ENCODE results near the gene CFAP61. TPM values are rescaled to one million over a fixed set of nuclear protein-coding genes. Genes with fewer than 3 reads are reported as not detected.

The CFAP61 gene
- total RNA-seq, 1 donor from 2014 or later, result not detected

- Histone ChIP-seq H3K27ac (ENCODE audit: low read depth, low read length) (no peak overlapping the region), H3K27me3 (ENCODE audit: insufficient read depth, low read length) (no peaks in the 10 kb centered on the region), H3K9me3 (ENCODE audit: insufficient read depth, low read depth, low read length) (no peaks in the 10 kb centered on the region), H3K9ac (ENCODE audit: low read length) (no peak overlapping the region), H3K79me2 (ENCODE audit: insufficient read depth, low read length) (peaks cover 30% of the 10 kb centered on the region), H3K36me3 (ENCODE audit: insufficient read depth, low read length) (peaks cover 59% of the 10 kb centered on the region), H3K4me1 (ENCODE audit: insufficient read depth, low read length) (no peaks in the 10 kb centered on the region), H3K4me2 (ENCODE audit: low read length) (no peak overlapping the region), H4K20me1 (ENCODE audit: insufficient read depth, low read length) (peaks cover 15% of the 10 kb centered on the region), H2AFZ (ENCODE audit: low read depth, low read length) (no peak overlapping the region), H3K4me3 (ENCODE audit: insufficient read depth, low read depth, low read length) (no peak overlapping the region)
- H3K27ac Mint-ChIP-seq (ENCODE audit: unreplicated experiment), result no peak overlapping the region
- no peaks in the 10 kb centered on the region for H3K27me3 Mint-ChIP-seq (ENCODE audit: low read depth, unreplicated experiment)
- no peak for TF ChIP-seq CTCF (IDR thresholded peaks at IDR 0.05; ENCODE audit: insufficient read depth, low read depth, low read length)
- TF ChIP-seq EZH2 (IDR thresholded peaks at IDR 0.05; ENCODE audit: insufficient read depth, low read length), result no peak
- H3K4me1 Mint-ChIP-seq (ENCODE audit: low read depth, unreplicated experiment), result peaks cover 6% of the 10 kb centered on the region
- DNase-seq (ENCODE audit: low read depth) (no peak), FAIRE-seq (no peak)
- no peaks in the 10 kb centered on the region for H3K9me3 Mint-ChIP-seq (ENCODE audit: unreplicated experiment)
- peaks cover 6% of the 10 kb centered on the region for H3K36me3 Mint-ChIP-seq (ENCODE audit: low read depth, unreplicated experiment)
- H3K4me3 Mint-ChIP-seq (ENCODE audit: unreplicated experiment), result no peak overlapping the region
Observed at GRCh38 chr20:20031790-20032189, 20.5 kb upstream of the CFAP61 start.

GRCh38 chr20:20034486-20034885 lies 17.8 kb upstream of the CFAP61 start:
- Histone ChIP-seq H3K27ac (ENCODE audit: low read depth, low read length) (no peak overlapping the region), H3K9me3 (ENCODE audit: insufficient read depth, low read depth, low read length) (no peaks in the 10 kb centered on the region), H3K4me3 (ENCODE audit: insufficient read depth, low read depth, low read length) (no peak overlapping the region), H3K36me3 (ENCODE audit: insufficient read depth, low read length) (peaks cover 67% of the 10 kb centered on the region), H3K4me2 (ENCODE audit: low read length) (no peak overlapping the region), H3K27me3 (ENCODE audit: insufficient read depth, low read length) (no peaks in the 10 kb centered on the region), H2AFZ (ENCODE audit: low read depth, low read length) (no peak overlapping the region), H3K79me2 (ENCODE audit: insufficient read depth, low read length) (peaks cover 5% of the 10 kb centered on the region), H3K9ac (ENCODE audit: low read length) (no peak overlapping the region), H3K4me1 (ENCODE audit: insufficient read depth, low read length) (no peaks in the 10 kb centered on the region), H4K20me1 (ENCODE audit: insufficient read depth, low read length) (peaks cover 15% of the 10 kb centered on the region)
- Mint-ChIP-seq H3K27ac (ENCODE audit: unreplicated experiment) (peak overlapping the region; percentile 14), H3K27me3 (ENCODE audit: low read depth, unreplicated experiment) (no peaks in the 10 kb centered on the region), H3K9me3 (ENCODE audit: unreplicated experiment) (no peaks in the 10 kb centered on the region), H3K36me3 (ENCODE audit: low read depth, unreplicated experiment) (peaks cover 9% of the 10 kb centered on the region), H3K4me3 (ENCODE audit: unreplicated experiment) (no peak overlapping the region), H3K4me1 (ENCODE audit: low read depth, unreplicated experiment) (peaks cover 4% of the 10 kb centered on the region)
- DNase-seq (ENCODE audit: low read depth) (no peak), FAIRE-seq (no peak)
- TF ChIP-seq CTCF (IDR thresholded peaks at IDR 0.05; ENCODE audit: insufficient read depth, low read depth, low read length) (no peak), EZH2 (IDR thresholded peaks at IDR 0.05; ENCODE audit: insufficient read depth, low read length) (no peak)

GRCh38 chr20:20036756-20037155 lies 15.6 kb upstream of the CFAP61 start:
- peaks cover 83% of the 10 kb centered on the region for H3K36me3 ChIP-seq (ENCODE audit: insufficient read depth, low read length)
- peaks cover 4% of the 10 kb centered on the region for H3K4me1 Mint-ChIP-seq (ENCODE audit: low read depth, unreplicated experiment)
- peaks cover 3% of the 10 kb centered on the region for H3K79me2 ChIP-seq (ENCODE audit: insufficient read depth, low read length)

More at GRCh38 chr20:20036756-20037155, 15.6 kb upstream of the CFAP61 start:
- no peaks in the 10 kb centered on the region for H3K9me3 ChIP-seq (ENCODE audit: insufficient read depth, low read depth, low read length)
- H3K36me3 Mint-ChIP-seq (ENCODE audit: low read depth, unreplicated experiment), result peaks cover 9% of the 10 kb centered on the region
- no peaks in the 10 kb centered on the region for H3K9me3 Mint-ChIP-seq (ENCODE audit: unreplicated experiment)
- FAIRE-seq, result no peak
- DNase-seq (ENCODE audit: low read depth), result no peak
- peaks cover 11% of the 10 kb centered on the region for H4K20me1 ChIP-seq (ENCODE audit: insufficient read depth, low read length)
- H3K4me2 ChIP-seq (ENCODE audit: low read length), result no peak overlapping the region
- H3K4me3 Mint-ChIP-seq (ENCODE audit: unreplicated experiment), result no peak overlapping the region
- TF ChIP-seq CTCF (IDR thresholded peaks at IDR 0.05; ENCODE audit: insufficient read depth, low read depth, low read length) (no peak), EZH2 (IDR thresholded peaks at IDR 0.05; ENCODE audit: insufficient read depth, low read length) (no peak)
- H3K27ac ChIP-seq (ENCODE audit: low read depth, low read length), result no peak overlapping the region
- no peaks in the 10 kb centered on the region for H3K4me1 ChIP-seq (ENCODE audit: insufficient read depth, low read length)
- no peaks in the 10 kb centered on the region for H3K27me3 ChIP-seq (ENCODE audit: insufficient read depth, low read length)
- H2AFZ ChIP-seq (ENCODE audit: low read depth, low read length), result no peak overlapping the region
- no peaks in the 10 kb centered on the region for H3K27me3 Mint-ChIP-seq (ENCODE audit: low read depth, unreplicated experiment)
- no peak overlapping the region for H3K4me3 ChIP-seq (ENCODE audit: insufficient read depth, low read depth, low read length)
- H3K27ac Mint-ChIP-seq (ENCODE audit: unreplicated experiment), result no peak overlapping the region
- no peak overlapping the region for H3K9ac ChIP-seq (ENCODE audit: low read length)

All from astrocyte (in vitro differentiated cells and primary cell).